Neural crest cell (in vitro differentiated cells): Measurements from ENCODE around the gene ADAMTS2. TPM values are rescaled to one million over a fixed set of nuclear protein-coding genes. Genes with fewer than 3 reads are reported as not detected.

Experiments
- DNase-seq: peaks from one replicate; pipeline ENCODE4 v3.0.0; 2021; ENCODE audit warnings: low read depth, mixed read lengths, low spot score
- H3K27ac Mint-ChIP-seq: one replicate; pipeline ENCODE4 v1.8.0; 2021; ENCODE audit warnings: mild to moderate bottlenecking, mixed read lengths; ENCODE audit not compliant: unreplicated experiment
- H3K27me3 Mint-ChIP-seq: 2 replicates; pipeline ENCODE4 v1.8.0; 2021; ENCODE audit warnings: low read depth, mild to moderate bottlenecking, mixed read lengths
- H3K36me3 Mint-ChIP-seq: 2 replicates; pipeline ENCODE4 v1.8.0; 2021; ENCODE audit warnings: low read depth, mild to moderate bottlenecking, mixed read lengths
- H3K4me1 Mint-ChIP-seq: 2 replicates; pipeline ENCODE4 v1.8.0; 2021; ENCODE audit warnings: mixed read lengths
- H3K4me3 Mint-ChIP-seq: one replicate; pipeline ENCODE4 v1.8.0; 2021; ENCODE audit warnings: mild to moderate bottlenecking, mixed read lengths
- H3K9me3 Mint-ChIP-seq: 2 replicates; pipeline ENCODE4 v1.8.0; 2021; ENCODE audit warnings: mixed read lengths
- total RNA-seq: library from RNA; stranded (reverse); gene quantifications from 2 replicates; pipeline ENCODE4 v1.2.1, GENCODE V29; 2021
- TF ChIP-seq, protein P1 (sequence below): fragments of 200-600 bp; sonication (generic); conservative IDR thresholded peaks from 2 replicates; pipeline ENCODE4 v1.5.0; 2021; ENCODE audit warnings: antibody characterized with exemption, mild to moderate bottlenecking

Gene ADAMTS2
- total RNA-seq, 1 donor from 2014 or later = 1.5 TPM

DNA sequence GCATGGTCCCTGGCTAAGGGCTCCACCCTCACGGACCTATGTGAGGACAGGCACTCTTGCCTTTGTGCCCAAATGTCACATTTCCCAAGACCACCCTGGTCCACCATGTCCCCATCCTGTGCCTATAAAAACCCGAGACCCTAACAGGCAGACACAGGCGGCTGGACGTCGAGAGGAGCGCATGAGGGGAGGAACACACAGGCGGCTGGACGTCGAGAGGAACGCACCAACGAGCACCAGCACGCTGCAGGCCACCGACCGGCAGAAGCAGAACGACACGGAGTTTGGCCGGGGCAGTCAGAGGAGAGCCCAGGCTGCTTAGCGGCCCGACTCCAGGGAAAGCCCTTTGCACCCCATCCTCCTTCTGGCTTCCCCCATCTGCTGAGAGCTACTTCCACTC is 119.9 kb downstream of the ADAMTS2 start:
- TF ChIP-seq, protein P1, sequence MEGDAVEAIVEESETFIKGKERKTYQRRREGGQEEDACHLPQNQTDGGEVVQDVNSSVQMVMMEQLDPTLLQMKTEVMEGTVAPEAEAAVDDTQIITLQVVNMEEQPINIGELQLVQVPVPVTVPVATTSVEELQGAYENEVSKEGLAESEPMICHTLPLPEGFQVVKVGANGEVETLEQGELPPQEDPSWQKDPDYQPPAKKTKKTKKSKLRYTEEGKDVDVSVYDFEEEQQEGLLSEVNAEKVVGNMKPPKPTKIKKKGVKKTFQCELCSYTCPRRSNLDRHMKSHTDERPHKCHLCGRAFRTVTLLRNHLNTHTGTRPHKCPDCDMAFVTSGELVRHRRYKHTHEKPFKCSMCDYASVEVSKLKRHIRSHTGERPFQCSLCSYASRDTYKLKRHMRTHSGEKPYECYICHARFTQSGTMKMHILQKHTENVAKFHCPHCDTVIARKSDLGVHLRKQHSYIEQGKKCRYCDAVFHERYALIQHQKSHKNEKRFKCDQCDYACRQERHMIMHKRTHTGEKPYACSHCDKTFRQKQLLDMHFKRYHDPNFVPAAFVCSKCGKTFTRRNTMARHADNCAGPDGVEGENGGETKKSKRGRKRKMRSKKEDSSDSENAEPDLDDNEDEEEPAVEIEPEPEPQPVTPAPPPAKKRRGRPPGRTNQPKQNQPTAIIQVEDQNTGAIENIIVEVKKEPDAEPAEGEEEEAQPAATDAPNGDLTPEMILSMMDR = no peak
- peaks cover 6% of the 10 kb centered on the region for H3K4me1 Mint-ChIP-seq
- no peak overlapping the region for H3K27ac Mint-ChIP-seq
- peaks cover 16% of the 10 kb centered on the region for H3K9me3 Mint-ChIP-seq
- H3K4me3 Mint-ChIP-seq = no peak overlapping the region
- no peaks in the 10 kb centered on the region for H3K27me3 Mint-ChIP-seq
- H3K36me3 Mint-ChIP-seq = peaks cover 13% of the 10 kb centered on the region
- DNase-seq = no peak

DNA sequence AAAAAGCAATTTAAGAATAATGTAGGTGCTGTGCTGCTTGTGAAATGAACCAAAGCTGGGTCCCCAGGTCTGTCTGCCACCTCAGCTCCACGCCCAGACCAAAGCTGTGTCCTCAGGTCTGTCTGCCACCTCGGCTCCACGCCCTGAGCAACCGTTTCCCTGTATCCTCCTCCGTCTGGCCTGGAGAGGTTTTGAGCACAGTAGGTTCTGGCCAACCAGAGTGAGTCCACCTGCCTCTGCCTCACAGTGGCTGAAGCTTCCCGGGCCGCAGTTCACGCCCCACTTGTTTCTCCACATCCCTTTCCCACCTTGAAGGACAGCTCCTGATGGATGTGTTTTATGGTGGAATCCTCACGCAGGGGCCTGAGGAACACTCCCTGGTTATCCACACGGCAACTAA is 120.5 kb downstream of the ADAMTS2 start:
- TF ChIP-seq, protein P1 = no peak
- peaks cover 16% of the 10 kb centered on the region for H3K9me3 Mint-ChIP-seq
- no peak overlapping the region for H3K4me3 Mint-ChIP-seq
- DNase-seq = no peak
- peaks cover 4% of the 10 kb centered on the region for H3K4me1 Mint-ChIP-seq
- no peaks in the 10 kb centered on the region for H3K27me3 Mint-ChIP-seq
- H3K36me3 Mint-ChIP-seq = peaks cover 13% of the 10 kb centered on the region
- H3K27ac Mint-ChIP-seq = no peak overlapping the region

DNA sequence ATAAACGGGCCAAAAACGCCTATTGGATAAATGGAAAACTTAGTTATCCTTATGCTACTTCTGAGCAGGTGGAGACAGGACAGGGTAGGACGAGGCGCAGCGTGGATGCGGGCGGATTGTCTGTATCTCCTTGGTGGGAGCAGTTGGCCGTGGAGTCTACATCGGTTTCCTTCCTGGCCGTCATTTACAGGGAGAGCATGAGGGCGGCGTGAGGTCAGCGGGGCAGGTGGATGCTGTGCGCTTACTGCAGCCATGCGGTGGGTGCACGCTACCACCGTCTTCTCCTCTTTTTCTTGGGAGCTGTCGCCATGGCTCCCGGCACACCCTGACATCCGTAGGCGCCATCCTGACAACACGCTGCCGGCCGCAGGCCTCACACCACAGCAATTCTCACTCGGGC is 121.3 kb downstream of the ADAMTS2 start:
- no peaks in the 10 kb centered on the region for H3K27me3 Mint-ChIP-seq
- DNase-seq = no peak
- H3K36me3 Mint-ChIP-seq = peaks cover 13% of the 10 kb centered on the region
- H3K4me3 Mint-ChIP-seq = no peak overlapping the region
- H3K27ac Mint-ChIP-seq = no peak overlapping the region
- peaks cover 16% of the 10 kb centered on the region for H3K9me3 Mint-ChIP-seq
- H3K4me1 Mint-ChIP-seq = no peaks in the 10 kb centered on the region
- TF ChIP-seq, protein P1 = no peak

DNA sequence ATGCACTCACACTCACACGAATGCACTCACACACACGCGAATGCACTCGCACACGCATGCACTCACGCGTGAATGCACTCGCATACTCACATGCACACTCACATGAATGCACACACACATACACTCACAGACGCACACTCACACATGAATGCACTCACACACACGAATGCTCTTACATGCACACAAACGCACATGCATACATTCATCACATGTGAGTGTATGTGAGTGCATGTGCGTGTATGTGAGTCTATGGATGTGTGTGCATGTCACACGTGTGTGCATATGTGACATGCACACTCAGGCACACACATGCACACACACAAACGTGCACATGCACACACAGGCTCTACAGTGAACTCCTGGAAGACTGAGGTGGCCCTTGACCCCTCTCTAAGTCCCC is 121.7 kb downstream of the ADAMTS2 start:
- no peak for DNase-seq
- Mint-ChIP-seq H3K27me3 (no peaks in the 10 kb centered on the region), H3K36me3 (peaks cover 13% of the 10 kb centered on the region), H3K9me3 (peaks cover 16% of the 10 kb centered on the region), H3K4me3 (no peak overlapping the region), H3K27ac (no peak overlapping the region), H3K4me1 (no peaks in the 10 kb centered on the region)
- TF ChIP-seq, protein P1 = no peak

DNA sequence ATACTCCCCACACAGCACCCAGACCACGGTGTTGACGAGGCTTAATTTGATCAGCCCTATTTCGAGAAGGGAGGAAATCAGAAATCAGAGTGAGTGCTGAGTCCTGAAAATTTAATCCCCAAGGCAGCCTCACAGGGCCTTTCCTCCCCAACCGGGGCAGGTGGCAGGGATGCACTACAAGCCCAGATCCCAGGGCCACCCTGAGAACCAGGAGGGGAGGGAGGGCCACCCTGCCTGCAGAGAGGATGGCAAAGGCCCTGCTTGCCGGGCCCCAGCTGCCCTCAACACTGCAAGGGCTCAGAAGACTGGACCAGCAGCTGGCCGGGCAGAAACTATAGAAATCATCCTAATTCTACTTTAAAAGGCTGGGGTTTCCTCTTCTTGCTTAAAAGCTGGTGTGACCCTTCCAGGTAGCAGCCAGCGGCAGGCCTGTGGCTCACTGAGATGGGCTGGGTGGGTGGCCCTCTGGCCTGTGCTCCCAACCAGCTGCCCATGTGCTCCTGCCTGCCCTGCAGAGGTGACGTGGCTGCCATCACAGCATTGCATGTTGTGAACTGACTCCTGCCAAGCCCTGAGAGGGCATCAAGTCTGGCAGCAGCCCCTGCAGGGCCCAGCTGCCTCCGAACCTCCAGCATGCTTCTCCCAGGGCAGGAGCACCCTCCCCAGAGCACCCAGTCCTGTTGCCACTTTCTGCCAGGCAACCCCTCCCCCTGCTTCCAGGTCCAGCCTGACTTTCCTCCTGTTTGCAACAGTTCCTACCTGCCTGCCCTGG is 122.8 kb downstream of the ADAMTS2 start:
- no peak for DNase-seq
- Mint-ChIP-seq H3K27ac (no peak overlapping the region), H3K4me3 (no peak overlapping the region), H3K27me3 (no peaks in the 10 kb centered on the region), H3K4me1 (no peaks in the 10 kb centered on the region), H3K36me3 (peaks cover 13% of the 10 kb centered on the region), H3K9me3 (peaks cover 16% of the 10 kb centered on the region)
- TF ChIP-seq, protein P1 = no peak
